ENCODE data around the gene RFC1.
"Not testable (repeated sequence)": the region's sequence is repeated elsewhere in the genome, so short reads cannot be mapped to it uniquely, and the experiment has no call there.

The RFC1 gene

GRCh38 chr4:39365830-39366771 is at the start of gene RFC1:
Gene RFC1 (minus strand): TSS chr4:39366362. CDS start chr4:39366241, 121 bp downstream.
- Histone ChIP-seq H3K4me1 (ENCODE audit: insufficient read depth, low read length) (no peaks in the 10 kb centered on the region; the same call in 1 of the 2 replicates), H3K36me3 (ENCODE audit: insufficient read depth, low read length) (no peaks in the 10 kb centered on the region), H3K9me3 (ENCODE audit: control insufficient read depth, insufficient read depth, low read length) (no peaks in the 10 kb centered on the region), H3K9ac (ENCODE audit: low read depth, low read length) (peak within 1 kb of the TSS; percentile 93)

- H3K9ac ChIP-seq (ENCODE audit: low read depth, low read length) = no peak overlapping the region
- no peaks in the 10 kb centered on the region for H3K4me1 ChIP-seq (ENCODE audit: insufficient read depth, low read length)
- no peaks in the 10 kb centered on the region for H3K9me3 ChIP-seq (ENCODE audit: control insufficient read depth, insufficient read depth, low read length)
- no peaks in the 10 kb centered on the region for H3K36me3 ChIP-seq (ENCODE audit: insufficient read depth, low read length)
Observed at GRCh38 chr4:39415678-39416283, 49.6 kb upstream of the RFC1 start.

- H3K36me3 ChIP-seq (ENCODE audit: insufficient read depth, low read length); H3K9me3 ChIP-seq (ENCODE audit: control insufficient read depth, insufficient read depth, low read length); H3K4me1 ChIP-seq (ENCODE audit: insufficient read depth, low read length); H3K9ac ChIP-seq (ENCODE audit: low read depth, low read length): not testable (repeated sequence)
Observed at GRCh38 chr4:39411561-39411960, 45.4 kb upstream of the RFC1 start.

- H3K9me3 ChIP-seq (ENCODE audit: control insufficient read depth, insufficient read depth, low read length) = no peaks in the 10 kb centered on the region
- H3K9ac ChIP-seq (ENCODE audit: low read depth, low read length) = no peak overlapping the region
- H3K36me3 ChIP-seq (ENCODE audit: insufficient read depth, low read length) = no peaks in the 10 kb centered on the region
- H3K4me1 ChIP-seq (ENCODE audit: insufficient read depth, low read length) = no peaks in the 10 kb centered on the region
Observed at GRCh38 chr4:39410415-39410814, 44.3 kb upstream of the RFC1 start.

GRCh38 chr4:39407584-39407885 is 41.4 kb upstream of the RFC1 start:
- H3K9ac ChIP-seq (ENCODE audit: low read depth, low read length) = no peak overlapping the region
- H3K36me3 ChIP-seq (ENCODE audit: insufficient read depth, low read length) = no peaks in the 10 kb centered on the region
- no peaks in the 10 kb centered on the region for H3K4me1 ChIP-seq (ENCODE audit: insufficient read depth, low read length)
- no peaks in the 10 kb centered on the region for H3K9me3 ChIP-seq (ENCODE audit: control insufficient read depth, insufficient read depth, low read length)

- Histone ChIP-seq H3K4me1 (ENCODE audit: insufficient read depth, low read length) (no peaks in the 10 kb centered on the region), H3K9ac (ENCODE audit: low read depth, low read length) (no peak within 1 kb of the TSS), H3K36me3 (ENCODE audit: insufficient read depth, low read length) (no peaks in the 10 kb centered on the region), H3K9me3 (ENCODE audit: control insufficient read depth, insufficient read depth, low read length) (no peaks in the 10 kb centered on the region)
Observed at GRCh38 chr4:39406763-39407583, 40.8 kb upstream of the RFC1 start, which contains the start of gene KLB. Gene KLB (plus strand): TSS chr4:39406930. CDS start chr4:39406950, 20 bp downstream.

GRCh38 chr4:39401640-39402039 is 35.5 kb upstream of the RFC1 start:
- not testable (repeated sequence) for H3K9ac ChIP-seq (ENCODE audit: low read depth, low read length); H3K36me3 ChIP-seq (ENCODE audit: insufficient read depth, low read length); H3K9me3 ChIP-seq (ENCODE audit: control insufficient read depth, insufficient read depth, low read length); H3K4me1 ChIP-seq (ENCODE audit: insufficient read depth, low read length)

- Histone ChIP-seq H3K9me3 (ENCODE audit: control insufficient read depth, insufficient read depth, low read length) (no peaks in the 10 kb centered on the region), H3K9ac (ENCODE audit: low read depth, low read length) (no peak overlapping the region), H3K4me1 (ENCODE audit: insufficient read depth, low read length) (no peaks in the 10 kb centered on the region), H3K36me3 (ENCODE audit: insufficient read depth, low read length) (no peaks in the 10 kb centered on the region)
Observed at GRCh38 chr4:39394706-39395105, 28.5 kb upstream of the RFC1 start.

- Histone ChIP-seq H3K9me3 (ENCODE audit: control insufficient read depth, insufficient read depth, low read length) (no peaks in the 10 kb centered on the region), H3K4me1 (ENCODE audit: insufficient read depth, low read length) (no peaks in the 10 kb centered on the region), H3K9ac (ENCODE audit: low read depth, low read length) (no peak overlapping the region), H3K36me3 (ENCODE audit: insufficient read depth, low read length) (no peaks in the 10 kb centered on the region)
Observed at GRCh38 chr4:39390603-39391002, 24.4 kb upstream of the RFC1 start.

- Histone ChIP-seq H3K36me3 (ENCODE audit: insufficient read depth, low read length) (no peaks in the 10 kb centered on the region), H3K4me1 (ENCODE audit: insufficient read depth, low read length) (peaks cover 4% of the 10 kb centered on the region; the same call in 1 of the 2 replicates), H3K9me3 (ENCODE audit: control insufficient read depth, insufficient read depth, low read length) (no peaks in the 10 kb centered on the region), H3K9ac (ENCODE audit: low read depth, low read length) (no peak overlapping the region; the same call in 1 of the 2 replicates)
Observed at GRCh38 chr4:39384563-39384962, 18.4 kb upstream of the RFC1 start.

- Histone ChIP-seq H3K9ac (ENCODE audit: low read depth, low read length) (no peak overlapping the region), H3K4me1 (ENCODE audit: insufficient read depth, low read length) (peaks cover 4% of the 10 kb centered on the region; the same call in 1 of the 2 replicates), H3K36me3 (ENCODE audit: insufficient read depth, low read length) (no peaks in the 10 kb centered on the region), H3K9me3 (ENCODE audit: control insufficient read depth, insufficient read depth, low read length) (no peaks in the 10 kb centered on the region)
Observed at GRCh38 chr4:39383690-39384089, 17.5 kb upstream of the RFC1 start.

GRCh38 chr4:39375478-39375877 is 9.3 kb upstream of the RFC1 start:
- Histone ChIP-seq H3K9me3 (ENCODE audit: control insufficient read depth, insufficient read depth, low read length) (no peaks in the 10 kb centered on the region), H3K36me3 (ENCODE audit: insufficient read depth, low read length) (no peaks in the 10 kb centered on the region), H3K9ac (ENCODE audit: low read depth, low read length) (no peak overlapping the region), H3K4me1 (ENCODE audit: insufficient read depth, low read length) (no peaks in the 10 kb centered on the region)

GRCh38 chr4:39371209-39371608 is 5.0 kb upstream of the RFC1 start:
- not testable (repeated sequence) for H3K4me1 ChIP-seq (ENCODE audit: insufficient read depth, low read length); H3K36me3 ChIP-seq (ENCODE audit: insufficient read depth, low read length); H3K9me3 ChIP-seq (ENCODE audit: control insufficient read depth, insufficient read depth, low read length); H3K9ac ChIP-seq (ENCODE audit: low read depth, low read length)

GRCh38 chr4:39369301-39369700 is 3.1 kb upstream of the RFC1 start:
- Histone ChIP-seq H3K9ac (ENCODE audit: low read depth, low read length) (no peak overlapping the region), H3K4me1 (ENCODE audit: insufficient read depth, low read length) (no peaks in the 10 kb centered on the region; the same call in 1 of the 2 replicates)

More at GRCh38 chr4:39369301-39369700, 3.1 kb upstream of the RFC1 start:
- Histone ChIP-seq H3K9me3 (ENCODE audit: control insufficient read depth, insufficient read depth, low read length) (no peaks in the 10 kb centered on the region), H3K36me3 (ENCODE audit: insufficient read depth, low read length) (no peaks in the 10 kb centered on the region)
